Mesodermal cell (in vitro differentiated cells): Measurements from ENCODE around the gene PPP6R3.
A peak's percentile ranks its signal among the peaks of the same experiment; 100 is the strongest.
"Not testable (repeated sequence)": the region's sequence is repeated elsewhere in the genome, so short reads cannot be mapped to it uniquely, and the experiment has no call there.

Source experiments
- H3K27ac ChIP-seq: 2 replicates; pipeline ENCODE4 v1.7.0; 2013; ENCODE audit warnings: mild to moderate bottlenecking, low read depth, low read length, moderate library complexity; ENCODE audit not compliant: severe bottlenecking
- H3K36me3 ChIP-seq: 2 replicates; pipeline ENCODE4 v1.7.1; 2013; ENCODE audit warnings: mild to moderate bottlenecking, low read length, moderate library complexity; ENCODE audit not compliant: control insufficient read depth, insufficient read depth
- H3K4me1 ChIP-seq: one replicate; pipeline ENCODE4 v1.7.1; 2013; ENCODE audit warnings: mild to moderate bottlenecking, low read length; ENCODE audit not compliant: insufficient read depth, control insufficient read depth, poor library complexity, severe bottlenecking
- H3K4me3 ChIP-seq: 2 replicates; pipeline ENCODE4 v1.7.0; 2013; ENCODE audit warnings: low read length, control low read depth, mild to moderate bottlenecking; ENCODE audit not compliant: insufficient read depth, poor library complexity, severe bottlenecking; ENCODE audit errors: extremely low read depth
- H3K9me3 ChIP-seq: 2 replicates; pipeline ENCODE4 v1.7.1; 2013; ENCODE audit warnings: mild to moderate bottlenecking, low read length, moderate library complexity; ENCODE audit not compliant: control insufficient read depth
- WGBS, 2 experiments: methylation state at CpG; one replicate each; pipeline ENCODE4 v1.1.5; 2013; ENCODE audit warnings: missing lambda C conversion rate in 2 of 2; ENCODE audit not compliant: insufficient coverage in 2 of 2; 5-methylcytosine and 5-hydroxymethylcytosine counted together

PPP6R3 gene

DNA sequence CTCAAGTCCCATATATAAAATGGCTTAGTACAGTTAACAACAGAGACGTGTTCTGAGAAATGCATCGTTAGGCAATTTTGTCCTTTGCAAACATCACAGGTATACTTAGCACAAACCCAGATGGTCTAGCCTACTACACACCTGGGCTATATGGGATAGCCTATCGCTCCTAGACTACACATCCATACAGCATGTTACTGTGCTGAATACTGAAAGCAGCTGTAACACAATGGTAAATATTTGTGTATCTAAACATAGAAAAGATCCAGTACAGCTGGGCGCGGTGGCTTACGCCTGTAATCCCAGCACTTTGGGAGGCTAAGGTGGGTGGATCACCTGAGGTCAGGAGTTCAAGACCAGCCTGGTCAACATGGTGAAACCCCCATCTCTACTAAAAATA, 2.2 kb upstream of the PPP6R3 start:
- H3K36me3 ChIP-seq, H3K9me3 ChIP-seq, H3K4me3 ChIP-seq, H3K27ac ChIP-seq: not testable (repeated sequence)
- WGBS, 2 experiments = 100% methylated on average over 2 of the region's 6 CpGs; no CpG with 5 or more reads in 1 of the 2 experiments
- peaks cover 13% of the 10 kb centered on the region for H3K4me1 ChIP-seq

DNA sequence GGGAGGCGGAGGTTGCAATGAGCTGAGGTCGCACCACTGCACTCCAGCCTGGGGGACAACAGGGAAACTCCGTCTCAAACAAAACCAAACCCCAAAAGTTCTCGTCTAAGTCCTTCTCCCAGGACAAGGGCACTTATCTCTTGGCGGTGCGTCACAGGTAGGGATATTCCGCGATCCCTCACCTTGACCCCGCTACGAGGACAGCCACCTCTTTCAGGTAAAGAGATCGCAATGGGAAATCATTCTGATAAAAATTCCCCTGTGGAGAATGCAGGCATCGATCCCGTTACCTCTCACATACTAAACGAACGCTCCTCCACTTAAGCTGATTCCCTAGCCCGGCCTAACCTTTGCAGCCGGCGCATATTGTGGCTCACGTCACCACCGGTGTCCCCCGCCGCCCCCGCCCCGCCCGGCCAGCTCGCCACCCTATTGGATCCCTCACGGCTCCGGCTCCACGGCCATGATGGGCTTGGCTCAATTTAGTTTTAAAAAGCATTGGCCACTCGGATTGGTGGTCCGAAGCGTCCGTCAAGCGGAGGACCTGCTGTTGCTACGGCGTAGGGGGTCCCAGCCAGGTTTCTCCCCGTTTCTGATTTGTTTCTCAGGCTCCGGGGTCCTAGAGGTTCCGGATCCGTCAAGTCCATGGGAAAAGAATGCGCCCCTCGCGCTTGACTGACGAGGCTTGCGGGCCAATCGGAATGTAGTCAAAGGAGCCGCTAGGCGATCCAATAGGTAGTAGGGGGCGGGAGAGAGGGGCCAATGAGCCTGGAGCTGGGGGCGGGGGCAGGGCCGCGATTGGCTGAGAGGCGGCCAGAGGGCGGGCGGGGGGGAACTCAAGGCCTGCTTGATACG, 439 bp upstream of the PPP6R3 start:
- Histone ChIP-seq H3K27ac (peak overlapping the region; percentile 97), H3K36me3 (peaks cover 8% of the 10 kb centered on the region), H3K4me1 (peaks cover 15% of the 10 kb centered on the region), H3K9me3 (no peaks in the 10 kb centered on the region), H3K4me3 (peak overlapping the region; percentile 71)
- WGBS, 2 experiments = 4 to 5% methylated on average over 36 to 53 of the region's 56 CpGs

DNA sequence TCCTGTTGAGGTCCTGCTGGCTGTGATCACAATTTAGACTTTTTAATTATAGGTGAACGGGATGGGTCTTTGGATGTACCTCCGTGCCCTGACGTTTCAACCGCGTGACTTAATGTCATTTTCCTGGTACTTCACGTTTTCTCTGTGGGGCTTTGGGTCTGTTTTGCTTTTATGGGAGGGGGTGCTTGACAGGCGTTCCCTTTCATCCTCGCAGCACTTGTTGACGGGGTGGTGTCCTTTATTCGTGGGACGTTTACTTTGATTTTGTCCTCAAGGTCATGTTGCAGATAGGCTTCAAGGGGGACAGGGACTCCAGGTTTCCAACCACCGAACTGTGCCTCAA, 994 bp downstream of the PPP6R3 start:
- 0 to 4% methylated on average over 6 to 12 of the region's 12 CpGs for WGBS, 2 experiments
- Histone ChIP-seq H3K4me3 (peak overlapping the region; percentile 71), H3K36me3 (peaks cover 16% of the 10 kb centered on the region), H3K4me1 (peaks cover 22% of the 10 kb centered on the region), H3K27ac (no peak overlapping the region), H3K9me3 (no peaks in the 10 kb centered on the region)

DNA sequence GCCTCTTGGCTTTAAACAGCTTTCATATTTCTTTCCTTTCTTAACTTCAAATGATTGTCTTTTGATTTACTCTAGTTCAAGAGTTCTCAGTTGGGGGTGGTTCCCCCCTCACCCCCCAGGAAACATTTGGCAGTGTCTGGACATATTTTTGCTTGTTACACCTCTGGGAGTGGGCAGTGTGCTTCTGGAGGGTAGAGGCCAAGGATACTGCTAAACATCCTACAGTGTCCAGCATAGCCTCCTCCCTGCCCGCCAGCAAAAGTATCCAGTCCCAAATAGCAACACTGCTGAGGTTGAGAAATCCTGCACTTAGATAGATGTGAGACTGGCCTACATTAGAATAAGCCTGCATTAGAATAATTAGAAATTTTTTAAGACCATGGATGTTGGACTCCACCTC, 3.2 kb downstream of the PPP6R3 start:
- peaks cover 23% of the 10 kb centered on the region for H3K4me1 ChIP-seq
- 80% methylated on average over 1 of the region's 1 CpG; no CpG with 5 or more reads in 1 of the 2 experiments for WGBS, 2 experiments
- H3K36me3 ChIP-seq = peaks cover 31% of the 10 kb centered on the region
- no peak overlapping the region for H3K27ac ChIP-seq
- no peaks in the 10 kb centered on the region for H3K9me3 ChIP-seq
- no peak overlapping the region for H3K4me3 ChIP-seq

DNA sequence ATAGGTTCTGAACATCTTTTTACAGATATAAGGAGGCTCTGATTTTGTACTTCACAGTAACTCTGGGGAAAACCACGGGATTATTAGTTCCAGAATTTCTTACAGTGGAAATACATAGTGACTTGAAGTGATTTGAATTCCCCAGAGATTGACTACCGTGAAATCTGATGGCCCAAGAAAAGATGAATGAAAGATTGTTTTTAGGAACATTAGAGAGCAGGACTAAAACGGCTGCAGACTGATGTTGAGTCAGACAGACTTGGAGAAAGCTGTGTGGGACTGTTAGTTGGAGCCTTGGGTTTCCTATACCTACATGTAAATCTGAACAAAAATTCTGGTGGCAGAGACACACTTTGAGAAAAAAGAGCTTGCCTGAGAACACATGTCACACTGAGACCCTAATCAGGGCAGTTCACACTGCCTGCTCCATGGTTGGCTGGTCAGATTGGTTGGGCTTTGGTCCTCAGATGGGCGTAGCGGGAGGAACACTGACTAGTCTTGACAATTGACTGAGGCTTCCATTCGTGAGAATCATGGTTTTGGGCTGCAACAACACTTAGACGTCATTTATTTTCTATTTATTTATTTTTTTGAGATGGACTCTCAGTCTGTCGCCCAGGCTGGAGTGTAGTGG, 6.8 kb downstream of the PPP6R3 start:
- H3K9me3 ChIP-seq = no peaks in the 10 kb centered on the region
- peaks cover 31% of the 10 kb centered on the region for H3K4me1 ChIP-seq
- 94 to 96% methylated on average over 6 to 8 of the region's 8 CpGs for WGBS, 2 experiments
- peaks cover 62% of the 10 kb centered on the region for H3K36me3 ChIP-seq
- H3K4me3 ChIP-seq = no peak overlapping the region
- no peak overlapping the region for H3K27ac ChIP-seq

DNA sequence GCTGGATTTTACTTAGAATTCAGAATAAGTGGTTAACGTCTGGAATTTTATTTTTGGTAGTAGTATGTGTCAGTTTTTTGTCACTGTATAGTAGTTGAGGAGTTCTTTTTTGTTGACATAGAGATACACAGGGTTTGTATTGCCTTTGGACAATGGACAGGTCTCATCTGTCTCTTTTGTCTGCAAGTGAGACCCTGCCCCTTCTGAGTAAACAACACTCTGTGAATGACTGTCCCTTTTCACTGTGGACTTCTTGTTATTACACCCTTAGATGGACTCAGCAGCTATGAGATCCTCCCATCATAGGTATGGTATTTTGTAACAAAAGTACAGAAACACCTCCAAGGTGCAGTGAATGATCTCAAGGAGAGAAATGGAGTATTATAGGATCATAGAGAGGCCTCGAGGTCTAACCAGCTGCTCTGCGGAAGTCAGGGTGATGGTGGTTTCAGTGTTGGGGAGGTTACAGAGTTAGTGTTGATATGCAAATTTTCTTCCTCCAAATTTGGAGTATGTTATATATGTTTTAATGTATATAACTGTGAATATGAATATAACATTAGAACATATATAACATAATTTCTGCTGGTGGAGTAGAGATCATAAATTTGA, 7.8 kb downstream of the PPP6R3 start:
- 88 to 93% methylated on average over 3 of the region's 3 CpGs for WGBS, 2 experiments
- peaks cover 23% of the 10 kb centered on the region for H3K4me1 ChIP-seq

DNA sequence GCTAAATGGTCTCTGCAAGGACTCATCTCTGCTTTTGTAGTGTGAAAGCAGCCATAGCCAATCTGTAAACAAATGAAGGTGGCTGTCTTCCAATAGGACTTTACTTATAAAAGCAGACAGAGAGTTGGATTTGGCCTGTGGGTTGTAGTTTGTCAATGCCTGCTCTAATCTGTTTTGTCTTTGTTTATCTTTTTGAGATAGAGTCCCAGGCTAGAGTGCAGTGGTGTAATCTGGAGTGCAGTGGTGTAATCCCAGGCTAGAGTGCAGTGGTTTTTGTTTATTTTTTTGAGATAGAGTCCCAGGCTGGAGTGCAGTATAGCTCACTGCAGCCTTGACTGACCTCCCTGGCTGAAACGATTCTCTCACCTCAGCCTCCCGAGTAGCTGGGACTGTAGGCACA, 8.6 kb downstream of the PPP6R3 start:
- Histone ChIP-seq H3K4me1 (peaks cover 23% of the 10 kb centered on the region), H3K36me3 (peaks cover 77% of the 10 kb centered on the region), H3K4me3 (no peak overlapping the region), H3K27ac (no peak overlapping the region), H3K9me3 (peaks cover 9% of the 10 kb centered on the region)
- WGBS, 2 experiments = no CpG with 5 or more reads among the region's 2 CpGs

More for the DNA sequence above, 7.8 kb downstream of the PPP6R3 start:
- H3K27ac ChIP-seq = no peak overlapping the region
- H3K36me3 ChIP-seq = peaks cover 69% of the 10 kb centered on the region
- no peak overlapping the region for H3K4me3 ChIP-seq
- peaks cover under 1% of the 10 kb centered on the region for H3K9me3 ChIP-seq

DNA sequence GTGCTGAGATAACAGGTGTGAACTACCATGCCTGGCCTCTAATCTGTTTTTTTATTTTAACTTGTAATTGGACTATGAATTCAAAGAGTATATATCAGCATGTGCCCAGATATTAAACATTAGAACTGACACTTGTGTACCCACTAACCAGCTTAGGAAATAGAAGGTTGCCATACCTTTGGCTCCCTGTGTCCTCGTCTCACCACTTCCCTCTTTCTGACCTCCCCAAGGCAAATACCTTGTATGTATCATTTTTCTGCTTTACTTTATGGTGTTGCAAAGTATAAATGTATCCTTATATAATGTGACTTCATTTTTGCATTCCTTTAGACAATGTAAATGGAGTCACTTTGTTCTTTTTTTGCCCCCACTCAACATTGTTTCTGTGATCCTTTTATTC, 9.1 kb downstream of the PPP6R3 start:
- Histone ChIP-seq H3K4me1 (peaks cover 23% of the 10 kb centered on the region), H3K4me3 (no peak overlapping the region), H3K27ac (no peak overlapping the region), H3K36me3 (peaks cover 79% of the 10 kb centered on the region), H3K9me3 (peaks cover 12% of the 10 kb centered on the region)
- 86% methylated on average over 1 of the region's 1 CpG; no CpG with 5 or more reads in 1 of the 2 experiments for WGBS, 2 experiments

DNA sequence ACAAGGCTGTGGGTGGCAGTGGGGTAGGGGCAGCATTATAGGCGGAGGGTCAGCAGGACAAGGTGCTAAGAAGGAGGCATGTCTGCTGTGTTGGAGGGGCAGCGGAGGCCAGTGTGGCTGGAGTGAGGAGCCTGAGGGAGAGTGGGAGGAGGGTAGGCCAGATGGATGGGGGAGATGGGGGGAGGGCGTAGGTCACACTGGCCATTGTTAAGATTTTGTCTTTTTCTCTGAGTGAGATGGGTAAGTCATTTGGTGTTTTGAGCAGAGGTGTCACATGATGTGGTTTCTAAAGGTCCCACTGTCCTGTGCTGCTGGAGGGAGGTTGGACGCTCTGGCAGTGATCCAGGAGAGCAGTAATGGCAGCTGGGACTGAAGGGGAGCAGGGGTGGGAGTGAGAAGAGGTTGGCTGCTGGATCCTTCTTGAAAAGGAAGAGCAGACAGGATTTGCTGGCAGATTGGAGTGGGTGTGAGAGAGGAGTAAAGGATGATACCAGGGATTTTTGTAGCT, 9.8 kb downstream of the PPP6R3 start:
- Histone ChIP-seq H3K36me3 (peaks cover 72% of the 10 kb centered on the region), H3K4me3 (no peak overlapping the region), H3K9me3 (peaks cover 12% of the 10 kb centered on the region), H3K4me1 (peaks cover 19% of the 10 kb centered on the region), H3K27ac (no peak overlapping the region)
- WGBS, 2 experiments = 95 to 100% methylated on average over 4 of the region's 4 CpGs

DNA sequence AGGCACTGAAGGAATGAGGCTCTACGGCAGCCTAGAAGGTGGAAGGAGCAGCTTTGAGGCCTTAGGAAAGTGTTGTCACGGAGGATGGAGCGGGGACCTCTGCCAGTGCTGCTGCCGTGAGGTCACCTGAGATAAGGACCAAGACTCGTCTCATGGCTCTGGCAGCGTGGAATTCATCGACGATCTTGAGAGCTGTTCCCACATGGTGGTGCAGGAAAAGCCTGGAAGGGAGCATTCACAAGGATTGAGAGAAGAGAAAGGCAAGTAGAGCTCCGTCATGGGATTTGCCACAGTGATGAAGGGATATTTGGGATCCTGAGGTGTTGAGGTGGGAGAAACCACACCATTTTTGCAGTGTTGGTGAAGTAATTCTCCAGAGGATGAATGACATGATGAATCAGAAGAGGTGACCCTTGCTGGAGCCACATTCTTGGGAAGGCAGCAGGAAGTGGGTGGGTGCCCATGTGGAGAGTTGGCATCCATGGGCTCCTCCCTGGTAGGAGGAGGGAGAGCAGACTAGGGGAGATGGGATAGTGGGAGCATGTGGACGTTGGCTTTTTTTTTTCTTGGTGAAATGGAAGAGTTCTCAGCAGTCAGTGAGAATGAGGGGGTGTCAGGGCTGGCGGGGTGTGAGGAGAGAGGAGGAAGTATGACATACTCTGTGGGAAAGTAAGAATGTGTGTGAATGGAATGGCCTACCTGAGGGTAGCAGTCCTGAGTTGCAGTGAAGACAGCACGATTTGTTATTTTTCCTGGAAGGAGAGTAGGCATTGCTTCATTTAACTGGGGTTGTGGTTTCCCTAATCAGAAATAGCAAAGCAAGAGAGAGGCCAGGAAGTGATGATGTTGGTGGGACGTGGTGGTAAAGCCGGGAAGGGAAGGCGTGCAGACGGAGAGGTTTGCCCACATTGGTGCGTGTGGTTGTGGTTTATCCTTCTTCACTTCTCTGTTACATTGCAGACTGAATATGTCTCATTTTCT, 11.1 kb downstream of the PPP6R3 start:
- H3K36me3 ChIP-seq = peaks cover 70% of the 10 kb centered on the region
- H3K27ac ChIP-seq = no peak overlapping the region
- peaks cover 14% of the 10 kb centered on the region for H3K9me3 ChIP-seq
- H3K4me1 ChIP-seq = peaks cover 15% of the 10 kb centered on the region
- no peak overlapping the region for H3K4me3 ChIP-seq
- WGBS, 2 experiments = 94 to 96% methylated on average over 12 to 17 of the region's 17 CpGs
